Endometrial microvascular endothelial cells (primary cell): ENCODE data around the gene NPAS4. TPM values are rescaled to one million over a fixed set of nuclear protein-coding genes. Genes with fewer than 3 reads are reported as not detected.
"Not testable (repeated sequence)": the region's sequence is repeated elsewhere in the genome, so short reads cannot be mapped to it uniquely, and the experiment has no call there.

Experiments
- in situ Hi-C: cut with HindIII; loops from 2 replicates; pipeline ENCODE4 v1.10.0; 2017; ENCODE audit warnings: low sequenced_read_pairs, low pct_unique_long_range_greater_than_20kb; ENCODE audit errors: inconsistent ontology term
- total RNA-seq: library from RNA; depleted of rRNA; stranded (reverse); fragments of >200 nt; gene quantifications from one replicate; pipeline ENCODE4 v1.2.3, GENCODE V29; 2015; ENCODE audit errors: inconsistent ontology term

NPAS4 gene
- total RNA-seq, 1 donor from 2014 or later, result not detected

DNA sequence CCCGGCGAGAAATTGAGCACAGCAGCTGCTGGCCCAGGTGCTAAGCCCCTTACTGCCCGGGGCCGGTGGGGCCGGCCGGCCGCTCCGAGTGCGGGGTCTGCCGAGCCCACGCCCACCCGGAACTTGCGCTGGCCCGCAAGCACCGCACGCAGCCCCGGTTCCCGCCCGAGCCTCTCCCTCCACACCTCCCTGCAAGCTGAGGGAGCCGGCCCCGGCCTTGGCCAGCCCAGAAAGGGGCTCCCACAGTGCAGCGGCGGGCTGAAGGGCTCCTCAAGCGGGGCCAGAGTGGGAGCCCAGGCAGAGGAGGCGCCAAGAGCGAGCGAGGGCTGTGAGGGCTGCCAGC lies 20.1 kb downstream of the NPAS4 start:
- in situ Hi-C loops, result not testable (repeated sequence)

DNA sequence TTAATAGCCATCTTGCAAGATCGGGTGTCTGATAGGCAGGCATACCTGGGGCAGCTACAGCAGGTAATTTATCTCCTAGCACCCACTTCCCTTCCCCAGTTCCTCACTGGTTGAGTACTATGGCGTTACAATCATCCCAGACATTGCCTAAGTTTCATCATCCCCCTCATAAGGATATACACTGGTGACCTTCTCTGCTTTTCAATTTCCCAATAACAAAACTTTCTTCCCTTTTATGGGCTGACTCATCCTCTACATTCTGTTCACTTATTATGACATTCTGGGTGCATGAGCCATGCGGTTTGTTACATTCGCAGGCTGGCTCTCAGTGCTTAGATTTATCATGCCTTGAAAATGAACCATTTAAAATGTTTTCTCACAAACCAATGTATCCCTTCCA lies 22.8 kb downstream of the NPAS4 start:
- in situ Hi-C loops, result no loop called here

GRCh38 chr11:66447012-66447411 lies 26.2 kb downstream of the NPAS4 start:
- in situ Hi-C loops, result no loop called here

DNA sequence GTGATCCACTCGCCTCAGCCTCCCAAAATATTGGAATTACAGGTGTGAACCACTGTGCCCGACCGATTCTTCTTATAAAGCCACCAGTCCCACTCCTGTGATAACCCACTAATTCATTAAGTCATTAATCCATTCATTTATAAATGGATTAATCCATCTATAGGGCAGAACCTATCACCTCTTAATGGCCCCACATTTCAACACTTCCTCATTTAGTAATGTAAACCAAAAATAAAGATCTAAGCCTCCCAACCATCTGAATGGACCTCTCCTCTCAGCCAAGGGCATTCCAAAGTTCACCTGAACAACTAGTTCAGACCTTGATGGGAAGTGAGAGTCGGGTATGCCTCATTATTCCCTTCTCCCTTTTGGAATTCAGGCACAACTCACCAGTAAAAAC lies 27.7 kb downstream of the NPAS4 start:
- in situ Hi-C loops, result no loop called here

DNA sequence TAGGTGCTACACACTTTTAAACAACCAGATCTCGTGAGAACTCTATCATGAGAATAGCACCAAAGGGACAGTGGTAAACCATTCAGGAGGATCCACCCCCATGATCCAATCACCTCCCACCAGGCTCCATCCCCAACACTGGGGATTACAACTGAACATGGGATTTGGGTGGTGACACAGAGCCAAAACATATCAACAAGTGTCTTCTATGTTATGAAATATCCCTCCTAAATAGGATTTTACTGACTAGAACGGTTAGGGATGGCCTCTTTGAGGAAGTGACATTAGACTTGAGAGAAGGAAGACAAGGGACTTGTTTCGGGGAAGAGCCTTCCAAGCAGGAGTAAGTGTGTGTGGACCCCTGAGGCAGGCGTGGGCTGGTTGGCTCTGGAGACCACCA lies 29.7 kb downstream of the NPAS4 start:
- in situ Hi-C loops, result no loop called here

DNA sequence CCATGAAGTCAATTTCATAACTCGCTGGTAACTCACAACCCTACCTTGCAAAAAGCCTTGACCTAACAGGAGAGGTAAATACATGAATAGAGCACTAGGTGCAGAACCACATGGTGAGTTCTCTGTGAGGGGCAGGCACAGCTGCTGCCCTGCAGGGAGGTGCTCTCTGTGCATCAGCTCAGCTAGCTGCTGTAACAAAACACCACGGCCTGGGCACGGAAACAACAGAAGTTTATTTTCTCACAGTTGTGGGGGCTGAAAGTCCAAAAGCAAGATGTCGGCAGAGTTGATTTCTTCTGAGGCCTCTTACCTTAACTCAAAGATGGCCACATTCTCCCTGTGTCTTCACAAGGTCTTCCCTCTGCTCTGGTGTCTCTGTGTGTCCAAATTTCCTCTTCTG lies 30.8 kb downstream of the NPAS4 start:
- in situ Hi-C loops, result no loop called here

DNA sequence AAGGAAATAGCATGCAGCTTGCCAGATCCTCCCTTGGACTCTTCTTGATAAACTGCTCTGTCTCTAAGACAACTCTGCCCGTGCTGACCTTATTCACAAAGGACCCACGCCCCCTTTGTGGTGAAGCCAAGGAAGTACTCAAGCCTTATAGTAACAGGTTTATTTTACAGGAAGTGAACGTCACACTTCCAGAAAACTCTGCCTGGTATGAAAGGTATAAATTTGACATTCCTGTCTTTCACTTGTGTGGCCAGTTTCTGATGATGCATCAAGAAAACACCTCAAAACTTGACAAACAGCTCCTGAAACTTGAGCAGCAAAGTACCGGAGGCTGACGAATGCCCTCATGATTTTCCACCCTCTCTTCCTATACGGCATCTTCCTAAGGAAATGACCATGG lies 33.4 kb downstream of the NPAS4 start:
- in situ Hi-C loops, result no loop called here

- in situ Hi-C loops, result no loop called here
These were observed 34.0 kb downstream of the NPAS4 start for GRCh38 chr11:66454828-66455227.

DNA sequence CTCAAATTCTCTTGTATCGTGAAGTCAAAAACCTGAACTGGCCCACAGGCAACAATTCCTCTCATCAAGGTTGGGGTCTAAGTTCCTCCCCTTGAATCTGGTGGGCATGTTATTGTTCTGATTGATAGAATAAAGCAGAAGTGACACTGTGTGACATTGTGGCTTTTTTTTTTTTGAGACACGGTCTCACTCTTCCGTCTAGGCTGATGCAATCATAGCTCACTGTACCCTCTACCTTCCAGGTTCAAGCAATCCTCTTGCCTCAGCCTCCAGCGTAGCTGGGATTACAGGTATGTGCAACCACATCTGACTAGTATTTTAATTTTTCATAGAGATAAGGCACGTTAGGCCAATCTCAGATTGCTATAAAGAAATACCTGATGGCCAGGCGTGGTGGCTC lies 37.0 kb downstream of the NPAS4 start:
- in situ Hi-C loops, result no loop called here

- in situ Hi-C loops, result no loop called here
These were observed 38.4 kb downstream of the NPAS4 start for GRCh38 chr11:66459138-66459778.

- in situ Hi-C loops, result no loop called here
These were observed 41.2 kb downstream of the NPAS4 start for GRCh38 chr11:66462010-66462409.

DNA sequence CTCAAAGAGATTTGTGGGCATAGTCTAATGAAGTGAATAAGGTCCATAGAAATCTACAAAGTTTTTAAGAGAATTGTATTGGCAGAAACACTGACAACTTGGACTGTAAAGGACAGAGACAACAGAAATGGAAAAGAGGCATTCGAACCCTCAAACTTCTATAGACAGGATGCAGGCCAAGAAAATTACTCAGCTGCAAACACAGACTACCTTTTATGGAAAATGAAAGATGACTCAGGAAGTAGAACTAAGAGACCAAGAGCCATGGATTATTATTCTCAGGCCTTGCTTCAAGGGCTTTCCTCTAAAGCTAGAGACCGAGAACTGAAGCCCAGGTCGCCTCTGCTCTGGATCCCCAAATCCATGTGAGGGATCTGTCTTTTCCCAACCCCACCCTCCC lies 42.1 kb downstream of the NPAS4 start:
- in situ Hi-C loops, result no loop called here

DNA sequence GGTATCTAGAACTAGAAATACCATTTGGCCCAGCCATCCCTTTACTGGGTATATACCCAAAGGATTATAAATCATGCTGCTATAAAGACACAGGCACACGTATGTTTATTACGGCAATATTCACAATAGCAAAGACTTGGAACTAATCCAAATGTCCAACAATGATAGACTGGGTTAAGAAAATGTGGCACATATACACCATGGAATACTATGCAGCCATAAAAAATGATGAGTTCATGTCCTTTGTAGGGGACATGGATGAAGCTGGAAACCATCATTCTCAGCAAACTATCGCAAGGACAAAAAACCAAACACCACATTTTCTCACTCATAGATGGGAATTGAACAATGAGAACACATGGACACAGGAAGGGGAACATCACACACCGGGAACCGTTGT lies 43.3 kb downstream of the NPAS4 start:
- in situ Hi-C loops, result not testable (repeated sequence)

- in situ Hi-C loops, result no loop called here
These were observed 44.1 kb downstream of the NPAS4 start for GRCh38 chr11:66464916-66465315.

GRCh38 chr11:66465373-66466224 lies 44.8 kb downstream of the NPAS4 start:
- in situ Hi-C loops, result no loop called here

- in situ Hi-C loops, result no loop called here
These were observed 45.6 kb downstream of the NPAS4 start, which contains the start of gene PELI3 for GRCh38 chr11:66466225-66467033. PELI3 (plus strand) TSS chr11:66466905; CDS start chr11:66468129, 1,224 bp downstream.

GRCh38 chr11:66467034-66467659 lies 46.3 kb downstream of the NPAS4 start:
- in situ Hi-C loops, result no loop called here

GRCh38 chr11:66467756-66468155 lies 46.9 kb downstream of the NPAS4 start:
- in situ Hi-C loops, result no loop called here

GRCh38 chr11:66468691-66469090 lies 47.9 kb downstream of the NPAS4 start:
- in situ Hi-C loops, result no loop called here
